Esophagus squamous epithelium (tissue), 4 donors: Measurements from ENCODE around the gene TMEM121.

Experiments used
- CTCF ChIP-seq, 6 experiments: fragments of 450-650 bp in 4 of 6; fragments of 200-600 bp in 2 of 6; sonication (generic) in 2 of 6; IDR thresholded peaks; one replicate each; pipeline ENCODE4 v1.5.1; 2016 to 2019; ENCODE audit warnings: antibody characterized with exemption in 6 of 6, mild to moderate bottlenecking in 4 of 6, moderate library complexity in 4 of 6
- POLR2A ChIP-seq, 4 donors: fragments of 450-650 bp; IDR thresholded peaks; one replicate each; pipeline ENCODE4 v1.6.1; 2017; ENCODE audit warnings: antibody characterized with exemption in 4 of 4, mild to moderate bottlenecking in 4 of 4, moderate library complexity in 3 of 4

GRCh38 chr14:105477660-105478397 is 48.6 kb upstream of the TMEM121 start:
- TF ChIP-seq CTCF (IDR thresholded peaks at IDR 0.05) (no peak), POLR2A (IDR thresholded peaks at IDR 0.05) (no peak)
